H9 (cell line): Measurements from ENCODE around the gene NRDE2. TPM values are rescaled to one million over a fixed set of nuclear protein-coding genes. Genes with fewer than 3 reads are reported as not detected.

ENCODE experiments used
- DNase-seq: peaks from one replicate; pipeline ENCODE4 v3.0.0-alpha.2; 2017
- H2AFZ ChIP-seq: one replicate; pipeline ENCODE4 v1.6.1; 2013; ENCODE audit warnings: mild to moderate bottlenecking, low read length, control low read depth, moderate library complexity
- H2AK5ac ChIP-seq: 2 replicates; pipeline ENCODE4 v1.6.1; 2013; ENCODE audit warnings: low read length, control low read depth, mixed read lengths; ENCODE audit not compliant: insufficient read length
- H2BK120ac ChIP-seq: one replicate; pipeline ENCODE4 v1.6.1; 2013; ENCODE audit warnings: low read depth, mild to moderate bottlenecking, low read length, control low read depth, inconsistent platforms; ENCODE audit not compliant: poor library complexity, severe bottlenecking
- H2BK12ac ChIP-seq: 2 replicates; pipeline ENCODE4 v1.6.1; 2013; ENCODE audit warnings: low read length, control low read depth, mixed read lengths, low read depth; ENCODE audit not compliant: insufficient read length
- H2BK15ac ChIP-seq: 2 replicates; pipeline ENCODE4 v1.6.1; 2013; ENCODE audit warnings: low read depth, low read length, control low read depth
- H2BK20ac ChIP-seq: one replicate; pipeline ENCODE4 v1.6.1; 2013; ENCODE audit warnings: low read depth, mild to moderate bottlenecking, low read length, control low read depth, inconsistent platforms; ENCODE audit not compliant: poor library complexity, severe bottlenecking
- H2BK5ac ChIP-seq: 2 replicates; pipeline ENCODE4 v1.6.1; 2013; ENCODE audit warnings: low read length, control low read depth, mixed read lengths; ENCODE audit not compliant: insufficient read length
- H3K14ac ChIP-seq: 2 replicates; pipeline ENCODE4 v1.6.1; 2013; ENCODE audit warnings: low read length, control low read depth; ENCODE audit not compliant: insufficient read depth
- H3K18ac ChIP-seq: 2 replicates; pipeline ENCODE4 v1.6.1; 2013; ENCODE audit warnings: low read depth, mild to moderate bottlenecking, mixed read lengths, low read length, control low read depth; ENCODE audit not compliant: insufficient read length
- H3K23ac ChIP-seq: 2 replicates; pipeline ENCODE4 v1.6.1; 2013; ENCODE audit warnings: low read length, control low read depth, mixed read lengths, low read depth; ENCODE audit not compliant: insufficient read length
- H3K23me2 ChIP-seq: 2 replicates; pipeline ENCODE4 v1.6.1; 2013; ENCODE audit warnings: low read depth, mild to moderate bottlenecking, mixed read lengths, low read length, control low read depth; ENCODE audit not compliant: insufficient read length, poor library complexity, severe bottlenecking
- H3K27ac ChIP-seq: 2 replicates; pipeline ENCODE4 v1.5.1; 2013; ENCODE audit warnings: low read length, control low read depth, mixed read lengths, low read depth; ENCODE audit not compliant: insufficient read length
- H3K27me3 ChIP-seq: 2 replicates; pipeline ENCODE4 v1.6.1; 2013; ENCODE audit warnings: low read length, control low read depth, inconsistent platforms; ENCODE audit not compliant: insufficient read depth
- H3K4ac ChIP-seq: 2 replicates; pipeline ENCODE4 v1.6.1; 2013; ENCODE audit warnings: low read depth, mild to moderate bottlenecking, control low read depth, inconsistent platforms, low read length, moderate library complexity
- H3K4me1 ChIP-seq: 2 replicates; pipeline ENCODE4 v1.6.1; 2013; ENCODE audit warnings: low read length, control low read depth, inconsistent platforms; ENCODE audit not compliant: insufficient read depth
- H3K4me2 ChIP-seq: 2 replicates; pipeline ENCODE4 v1.6.1; 2013; ENCODE audit warnings: low read length, control low read depth, mixed read lengths; ENCODE audit not compliant: insufficient read length, insufficient read depth
- H3K56ac ChIP-seq: 2 replicates; pipeline ENCODE4 v1.6.1; 2013; ENCODE audit warnings: low read depth, mild to moderate bottlenecking, mixed read lengths, low read length, control low read depth; ENCODE audit not compliant: insufficient read length
- H3K79me1 ChIP-seq: 2 replicates; pipeline ENCODE4 v1.6.1; 2013; ENCODE audit warnings: low read depth, mild to moderate bottlenecking, moderate library complexity, low read length, control low read depth, inconsistent platforms; ENCODE audit not compliant: insufficient read depth, poor library complexity, severe bottlenecking
- H3K79me2 ChIP-seq: 2 replicates; pipeline ENCODE4 v1.6.1; 2013; ENCODE audit warnings: low read length, control low read depth, inconsistent platforms; ENCODE audit not compliant: insufficient read depth
- H3K9ac ChIP-seq: 2 replicates; pipeline ENCODE4 v1.6.1; 2013; ENCODE audit warnings: low read length, control low read depth, mixed read lengths; ENCODE audit not compliant: insufficient read length; ENCODE audit errors: extremely low read depth
- H3K9me3 ChIP-seq: one replicate; pipeline ENCODE4 v1.6.1; 2013; ENCODE audit warnings: low read depth, low read length, inconsistent platforms; ENCODE audit not compliant: control insufficient read depth
- H3T11ph ChIP-seq: one replicate; pipeline ENCODE4 v1.6.1; 2013; ENCODE audit warnings: mild to moderate bottlenecking, low read length, control low read depth, inconsistent platforms
- H4K20me1 ChIP-seq: one replicate; pipeline ENCODE4 v1.6.1; 2013; ENCODE audit not compliant: control insufficient read depth, insufficient read length, insufficient read depth
- H4K5ac ChIP-seq: 2 replicates; pipeline ENCODE4 v1.6.1; 2013; ENCODE audit warnings: low read depth, mild to moderate bottlenecking, mixed read lengths, low read length, control low read depth; ENCODE audit not compliant: insufficient read length
- H4K8ac ChIP-seq: replicated peaks from 2 replicates; pipeline ENCODE4 v1.6.1; 2013; ENCODE audit warnings: low read length, control low read depth, mixed read lengths, low read depth; ENCODE audit not compliant: insufficient read length
- H4K91ac ChIP-seq: 2 replicates; pipeline ENCODE4 v1.6.1; 2013; ENCODE audit warnings: low read depth, mild to moderate bottlenecking, moderate library complexity, mixed read lengths, low read length, control low read depth; ENCODE audit not compliant: insufficient read length
- H3K27ac Mint-ChIP-seq, 3 experiments: 2 replicates in 2 of 3; 3 replicates in 1 of 3; pipeline ENCODE4 v1.8.0; 2020 to 2021; ENCODE audit warnings: mixed read lengths in 3 of 3, mild to moderate bottlenecking in 1 of 3, moderate library complexity in 1 of 3
- H3K27me3 Mint-ChIP-seq: 2 replicates; pipeline ENCODE4 v1.8.0; 2021; ENCODE audit warnings: low read depth, mild to moderate bottlenecking, moderate library complexity, mixed read lengths
- H3K36me3 Mint-ChIP-seq, 3 experiments: 2 replicates in 2 of 3; 3 replicates in 1 of 3; pipeline ENCODE4 v1.8.0; 2020 to 2021; ENCODE audit warnings: low read depth in 3 of 3, mixed read lengths in 3 of 3; ENCODE audit not compliant: insufficient read depth in 1 of 3
- H3K4me1 Mint-ChIP-seq, 2 experiments: 2 replicates each; pipeline ENCODE4 v1.8.0; 2020; ENCODE audit warnings: mixed read lengths in 2 of 2
- H3K4me3 Mint-ChIP-seq, 2 experiments: 2 replicates in 1 of 2; 3 replicates in 1 of 2; pipeline ENCODE4 v1.8.0; 2020 to 2021; ENCODE audit warnings: mild to moderate bottlenecking in 2 of 2, mixed read lengths in 2 of 2, moderate library complexity in 1 of 2
- H3K9me3 Mint-ChIP-seq, 2 experiments: 2 replicates in 1 of 2; 3 replicates in 1 of 2; pipeline ENCODE4 v1.8.0; 2020; ENCODE audit warnings: mild to moderate bottlenecking in 2 of 2, mixed read lengths in 2 of 2, moderate library complexity in 1 of 2
- CTCF ChIP-seq: fragments of 200-600 bp; sonication (generic); conservative IDR thresholded peaks from 3 replicates; pipeline ENCODE4 v1.8.0; 2021; ENCODE audit warnings: antibody characterized with exemption, mild to moderate bottlenecking
- WGBS: extraction: QIAGEN DNeasy Blood & Tissue Kit; methylation state at CpG from one replicate; pipeline ENCODE4 v1.1.7; 2013; ENCODE audit warnings: missing lambda C conversion rate, low lambda C conversion rate, mixed read lengths; ENCODE audit not compliant: insufficient read length; ENCODE audit errors: extremely low coverage; 5-methylcytosine and 5-hydroxymethylcytosine counted together
- total RNA-seq: library from RNA; stranded (reverse); gene quantifications from 2 replicates; pipeline ENCODE4 v1.2.1, GENCODE V29; 2021

NRDE2 gene
- total RNA-seq, 1 experiment from 2014 or later, result 21.2 TPM

DNA sequence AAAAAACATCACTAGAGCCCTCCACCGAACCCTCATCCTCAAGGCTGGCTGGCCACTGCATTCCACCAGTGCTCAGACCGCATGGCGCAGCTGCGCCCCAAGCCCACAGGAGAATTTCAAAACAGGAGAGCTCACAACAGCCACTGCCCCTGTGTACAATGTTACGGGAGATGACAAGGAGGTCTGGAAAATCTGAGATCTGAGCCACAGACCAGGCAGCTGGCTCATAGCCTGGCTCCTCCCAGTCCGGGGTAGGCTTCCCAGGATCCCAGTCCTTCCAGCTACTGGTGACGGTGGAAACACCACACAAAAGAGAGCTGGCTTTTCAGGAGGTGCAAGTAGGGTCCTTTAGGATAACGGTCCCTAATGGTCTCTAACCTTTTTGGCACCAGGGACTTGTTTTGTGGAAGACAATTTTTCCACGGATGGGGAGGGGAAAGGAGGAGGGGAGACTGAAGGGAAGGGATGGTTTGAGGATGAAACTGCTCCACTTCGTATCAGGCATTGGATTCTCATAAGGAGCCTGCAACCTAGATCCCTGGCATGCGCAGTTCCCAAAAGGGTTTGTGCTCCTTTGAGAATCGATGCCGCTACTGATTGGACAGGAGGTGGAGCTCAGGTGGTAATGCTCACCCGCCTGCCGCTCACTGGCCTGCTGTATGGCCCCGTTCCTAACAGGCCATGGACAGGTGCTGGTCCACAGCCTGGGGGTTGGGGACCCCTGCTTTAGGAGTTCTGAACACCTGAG is 23.0 kb upstream of the NRDE2 start:
- no peak overlapping the region for H3T11ph ChIP-seq
- TF ChIP-seq CTCF, result no peak
- Mint-ChIP-seq H3K27ac (no peak overlapping the region), H3K27me3 (peaks cover 2% of the 10 kb centered on the region), H3K9me3 (no peaks in the 10 kb centered on the region), H3K4me1 (peaks cover 3 to 6% of the 10 kb centered on the region in 2 experiments; a peak in 1 of 4 replicates), H3K4me3 (no peak overlapping the region), H3K36me3 (no peaks in the 10 kb centered on the region)
- no peak overlapping the region for H2BK120ac ChIP-seq
- no peak overlapping the region for H2BK15ac ChIP-seq
- H2BK12ac ChIP-seq, result no peak overlapping the region
- no peak overlapping the region for H3K9ac ChIP-seq
- H4K5ac ChIP-seq, result no peak overlapping the region
- H3K79me2 ChIP-seq, result no peaks in the 10 kb centered on the region
- H3K56ac ChIP-seq, result no peak overlapping the region
- H4K91ac ChIP-seq, result no peak overlapping the region
- no peaks in the 10 kb centered on the region for H3K23me2 ChIP-seq
- DNase-seq, result no peak
- no peaks in the 10 kb centered on the region for H3K9me3 ChIP-seq
- no peak overlapping the region for H3K23ac ChIP-seq
- H2AFZ ChIP-seq, result no peak overlapping the region
- no peak overlapping the region for H2BK5ac ChIP-seq
- no peaks in the 10 kb centered on the region for H3K27me3 ChIP-seq
- no peak overlapping the region for H4K8ac ChIP-seq
- no peaks in the 10 kb centered on the region for H3K4me1 ChIP-seq
- H3K14ac ChIP-seq, result no peak overlapping the region
- no CpG with 5 or more reads among the region's 16 CpGs for WGBS
- H3K4ac ChIP-seq, result no peak overlapping the region
- no peak overlapping the region for H3K4me2 ChIP-seq
- H3K79me1 ChIP-seq, result no peaks in the 10 kb centered on the region
- H2BK20ac ChIP-seq, result no peak overlapping the region
- no peak overlapping the region for H3K27ac ChIP-seq
- no peaks in the 10 kb centered on the region for H4K20me1 ChIP-seq
- no peak overlapping the region for H2AK5ac ChIP-seq
- H3K18ac ChIP-seq, result no peak overlapping the region
